ENCODE results near the gene DZANK1.
"Not testable (repeated sequence)": the region's sequence is repeated elsewhere in the genome, so short reads cannot be mapped to it uniquely, and the experiment has no call there.

Gene DZANK1

GRCh38 chr20:18391686-18392085 lies 75.1 kb downstream of the DZANK1 start:
- no peak for DNase-seq
- in situ Hi-C loops (cut with MboI; ENCODE audit: low pct_unique_long_range_greater_than_20kb, low sequenced_read_pairs): no loop called here

- in situ Hi-C loops (cut with MboI; ENCODE audit: low pct_unique_long_range_greater_than_20kb, low sequenced_read_pairs): no loop called here
Measured at GRCh38 chr20:18390201-18390600, 76.6 kb downstream of the DZANK1 start.

GRCh38 chr20:18388860-18389259 lies 78.0 kb downstream of the DZANK1 start:
- no peak for DNase-seq
- in situ Hi-C loops (cut with MboI; ENCODE audit: low pct_unique_long_range_greater_than_20kb, low sequenced_read_pairs): no loop called here

More at GRCh38 chr20:18390201-18390600, 76.6 kb downstream of the DZANK1 start:
- no peak for DNase-seq

GRCh38 chr20:18380908-18381529 lies 85.8 kb downstream of the DZANK1 start:
- in situ Hi-C loops (cut with MboI; ENCODE audit: low pct_unique_long_range_greater_than_20kb, low sequenced_read_pairs): no loop called here
- no peak for DNase-seq

GRCh38 chr20:18377896-18378481 lies 88.8 kb downstream of the DZANK1 start:
- in situ Hi-C loops (cut with MboI; ENCODE audit: low pct_unique_long_range_greater_than_20kb, low sequenced_read_pairs): no loop called here
- DNase-seq: no peak

GRCh38 chr20:18375551-18375950 lies 91.3 kb downstream of the DZANK1 start:
- DNase-seq; in situ Hi-C loops (cut with MboI; ENCODE audit: low pct_unique_long_range_greater_than_20kb, low sequenced_read_pairs): not testable (repeated sequence)

- in situ Hi-C loops (cut with MboI; ENCODE audit: low pct_unique_long_range_greater_than_20kb, low sequenced_read_pairs): no loop called here
Measured at GRCh38 chr20:18372296-18372695, 94.5 kb downstream of the DZANK1 start.

GRCh38 chr20:18364768-18365167 lies 102.1 kb downstream of the DZANK1 start:
- no peak for DNase-seq
- in situ Hi-C loops (cut with MboI; ENCODE audit: low pct_unique_long_range_greater_than_20kb, low sequenced_read_pairs): no loop called here

More at GRCh38 chr20:18372296-18372695, 94.5 kb downstream of the DZANK1 start:
- DNase-seq: no peak

- DNase-seq: no peak
- in situ Hi-C loops (cut with MboI; ENCODE audit: low pct_unique_long_range_greater_than_20kb, low sequenced_read_pairs): no loop called here
Measured at GRCh38 chr20:18363708-18364107, 103.1 kb downstream of the DZANK1 start.

GRCh38 chr20:18362916-18363315 lies 103.9 kb downstream of the DZANK1 start:
- no peak for DNase-seq
- in situ Hi-C loops (cut with MboI; ENCODE audit: low pct_unique_long_range_greater_than_20kb, low sequenced_read_pairs): no loop called here

- in situ Hi-C loops (cut with MboI; ENCODE audit: low pct_unique_long_range_greater_than_20kb, low sequenced_read_pairs): no loop called here
Measured at GRCh38 chr20:18361678-18362077, 105.2 kb downstream of the DZANK1 start.

GRCh38 chr20:18360635-18361034 lies 106.2 kb downstream of the DZANK1 start:
- DNase-seq: no peak
- in situ Hi-C loops (cut with MboI; ENCODE audit: low pct_unique_long_range_greater_than_20kb, low sequenced_read_pairs): no loop called here

More at GRCh38 chr20:18361678-18362077, 105.2 kb downstream of the DZANK1 start:
- DNase-seq: no peak

GRCh38 chr20:18359854-18360253 lies 107.0 kb downstream of the DZANK1 start:
- in situ Hi-C loops (cut with MboI; ENCODE audit: low pct_unique_long_range_greater_than_20kb, low sequenced_read_pairs): no loop called here
- DNase-seq: no peak

GRCh38 chr20:18349749-18350148 lies 117.1 kb downstream of the DZANK1 start:
- in situ Hi-C loops (cut with MboI; ENCODE audit: low pct_unique_long_range_greater_than_20kb, low sequenced_read_pairs); DNase-seq: not testable (repeated sequence)
